Omental fat pad (tissue), 4 donors: ENCODE data around the gene FLYWCH1. TPM values are rescaled to one million over a fixed set of nuclear protein-coding genes. Genes with fewer than 3 reads are reported as not detected.
"Not testable (repeated sequence)": the region's sequence is repeated elsewhere in the genome, so short reads cannot be mapped to it uniquely, and the experiment has no call there.

Source experiments
- ATAC-seq: fragments of 150-250 bp; one replicate; pipeline ENCODE4 v1.9.1; 2016; ENCODE audit warnings: mild to moderate bottlenecking, moderate library complexity; ENCODE audit not compliant: low FRiP score
- DNase-seq: peaks from one replicate; pipeline ENCODE4 v3.0.0-alpha.2; 2019; ENCODE audit warnings: low spot score
- CTCF ChIP-seq, 3 donors: fragments of 450-650 bp; IDR thresholded peaks; one replicate each; pipeline ENCODE4 v1.5.1; 2016 to 2017; ENCODE audit warnings: antibody characterized with exemption in 3 of 3, mild to moderate bottlenecking in 3 of 3, moderate library complexity in 2 of 3
- total RNA-seq, 4 donors: library from RNA; depleted of rRNA; stranded (reverse); fragments of >200 nt; gene quantifications; one replicate each; pipeline ENCODE4 v1.1.0, GENCODE V29; 2016

Gene FLYWCH1
- total RNA-seq, 4 donors from 2014 or later = 14.8 to 45.6 (median 26.6) TPM

GRCh38 chr16:2936436-2937011 is 24.8 kb downstream of the FLYWCH1 start:
- ATAC-seq (no peak), DNase-seq (no peak)
- no peak for TF ChIP-seq CTCF (IDR thresholded peaks at IDR 0.05)

- ATAC-seq = no peak
- no peak for TF ChIP-seq CTCF (IDR thresholded peaks at IDR 0.05)
- DNase-seq = no peak
These were observed 25.4 kb downstream of the FLYWCH1 start for GRCh38 chr16:2937170-2937569.

GRCh38 chr16:2938206-2938605 is 26.5 kb downstream of the FLYWCH1 start:
- ATAC-seq = no peak
- DNase-seq = no peak
- TF ChIP-seq CTCF (IDR thresholded peaks at IDR 0.05) = no peak

GRCh38 chr16:2939968-2940367 is 28.2 kb downstream of the FLYWCH1 start:
- ATAC-seq = no peak

GRCh38 chr16:2942045-2942444 is 30.3 kb downstream of the FLYWCH1 start:
- DNase-seq (no peak), ATAC-seq (no peak)
- TF ChIP-seq CTCF (IDR thresholded peaks at IDR 0.05) = no peak

More at GRCh38 chr16:2939968-2940367, 28.2 kb downstream of the FLYWCH1 start:
- no peak for TF ChIP-seq CTCF (IDR thresholded peaks at IDR 0.05)
- no peak for DNase-seq

GRCh38 chr16:2943716-2944115 is 32.0 kb downstream of the FLYWCH1 start:
- DNase-seq, ATAC-seq: not testable (repeated sequence)

GRCh38 chr16:2946649-2947048 is 34.9 kb downstream of the FLYWCH1 start:
- ATAC-seq (no peak), DNase-seq (no peak)
- no peak for TF ChIP-seq CTCF (IDR thresholded peaks at IDR 0.05)
